A549 (cell line): Measurements from ENCODE around the gene CBFB. TPM values are rescaled to one million over a fixed set of nuclear protein-coding genes. Genes with fewer than 3 reads are reported as not detected.

Experiments used
- ATAC-seq, 2 experiments: fragments of 200-7000 bp in 1 of 2; fragments of >200 bp in 1 of 2; cut with Nextera tagmentation in 1 of 2; cut with Tn5 transposase in 1 of 2; 3 replicates each; pipeline versions ENCODE4 v1.8.0 to v1.9.1; 2018 to 2020; ENCODE audit warnings: mild to moderate bottlenecking in 1 of 2, moderate library complexity in 1 of 2
- CTCF ChIA-PET: fragments of 300-600 bp; sonication (Branson Sonifier 250); formaldehyde crosslinking; extraction: SDS; loops from one replicate; lab custom pipeline; 2021; ENCODE audit warnings: antibody characterized with exemption, inconsistent platforms; lab: Yijun Ruan, JAX
- POLR2A ChIA-PET: fragments of 350-600 bp; formaldehyde crosslinking; extraction: SDS; loops from one replicate; lab custom pipeline; 2021; ENCODE audit warnings: antibody characterized with exemption, inconsistent platforms; lab: Yijun Ruan, JAX
- DNase-seq, 2 experiments: peaks; one replicate each; pipeline versions ENCODE4 v3.0.0 to v3.0.0-alpha.2; 2011 to 2016; ENCODE audit warnings: low read depth in 1 of 2, low spot score in 1 of 2
- FAIRE-seq: peaks from 2 replicates; lab custom pipeline; 2011; peaks lifted over from hg19 to GRCh38; lab: Jason Lieb, UNC
- H3K27ac ChIP-seq, 2 experiments: fragments of >200 bp; sonication (Bioruptor Twin); formaldehyde crosslinking; 3 replicates each; pipeline ENCODE4 v1.5.1; 2016 to 2017
- H3K4me1 ChIP-seq: fragments of >200 bp; sonication (Bioruptor Twin); formaldehyde crosslinking; 3 replicates; pipeline ENCODE4 v1.6.1; 2016
- H3K4me2 ChIP-seq: fragments of >200 bp; sonication (Bioruptor Twin); formaldehyde crosslinking; 3 replicates; pipeline ENCODE4 v1.6.1; 2016
- H3K4me3 ChIP-seq: fragments of >200 bp; sonication (Bioruptor Twin); formaldehyde crosslinking; 3 replicates; pipeline ENCODE4 v1.5.1; 2016
- H3K9me3 ChIP-seq: fragments of >200 bp; sonication (Bioruptor Twin); formaldehyde crosslinking; 3 replicates; pipeline ENCODE4 v1.6.1; 2016
- ATOH8 ChIP-seq: fragments of 250-450 bp; sonication (Bioruptor Pico); IDR thresholded peaks from 2 replicates; pipeline ENCODE4 v1.5.0; 2020; ENCODE audit warnings: low read depth, mild to moderate bottlenecking, moderate library complexity
- BHLHE40 ChIP-seq: IDR thresholded peaks from 2 replicates; pipeline ENCODE4 v1.6.1; 2012; ENCODE audit warnings: low read depth, low read length, inconsistent platforms
- EHMT2 ChIP-seq: fragments of 200-600 bp; sonication (generic); IDR thresholded peaks from 2 replicates; pipeline ENCODE4 v1.6.1; 2016; ENCODE audit warnings: antibody characterized with exemption, low read depth, mild to moderate bottlenecking, moderate library complexity
- FOSL2 ChIP-seq, 2 experiments: fragments of 450-650 bp in 1 of 2; fragments of >200 bp in 1 of 2; sonication (Bioruptor Twin) in 1 of 2; formaldehyde crosslinking; IDR thresholded peaks; 2 replicates each; pipeline versions ENCODE4 v1.5.0 to v1.6.1; 2016 to 2020; ENCODE audit warnings: mild to moderate bottlenecking in 1 of 2, moderate library complexity in 1 of 2
- GATA3 ChIP-seq: IDR thresholded peaks from 2 replicates; pipeline ENCODE4 v1.6.1; 2012; ENCODE audit warnings: borderline replicate concordance
- HES2 ChIP-seq: fragments of >200 bp; sonication (Bioruptor Twin); formaldehyde crosslinking; IDR thresholded peaks from 2 replicates; pipeline ENCODE4 v1.6.1; 2016
- HOXB13 ChIP-seq: fragments of 250-450 bp; sonication (Bioruptor Pico); IDR thresholded peaks from 2 replicates; pipeline ENCODE4 v1.5.0; 2020; ENCODE audit warnings: low read depth, mild to moderate bottlenecking, moderate library complexity
- KDM1A ChIP-seq: fragments of 200-600 bp; sonication (generic); IDR thresholded peaks from 2 replicates; pipeline ENCODE4 v1.6.1; 2016; ENCODE audit warnings: low read depth, mild to moderate bottlenecking
- MAFK ChIP-seq: fragments of 450-650 bp; IDR thresholded peaks from 2 replicates; pipeline ENCODE4 v1.6.1; 2014; ENCODE audit not compliant: partially characterized antibody
- MAX ChIP-seq: IDR thresholded peaks from 2 replicates; pipeline ENCODE4 v1.6.1; 2012
- PHF8 ChIP-seq: fragments of 200-600 bp; sonication (generic); IDR thresholded peaks from 2 replicates; pipeline ENCODE4 v1.6.1; 2016; ENCODE audit warnings: low read depth, mild to moderate bottlenecking, antibody characterized with exemption, moderate library complexity, borderline replicate concordance
- POLR2A ChIP-seq: IDR thresholded peaks from 2 replicates; pipeline ENCODE4 v1.6.1; 2012; ENCODE audit warnings: mild to moderate bottlenecking, low read length
- POLR2AphosphoS2 ChIP-seq: conservative IDR thresholded peaks from 2 replicates; pipeline ENCODE4 v1.6.1; 2012; ENCODE audit warnings: low read length, improper control_type of control experiment, inconsistent platforms
- REST ChIP-seq: fragments of 200-600 bp; sonication (generic); IDR thresholded peaks from 2 replicates; pipeline ENCODE4 v1.6.1; 2016; ENCODE audit warnings: antibody characterized with exemption, mild to moderate bottlenecking, moderate library complexity
- RFX5 ChIP-seq: fragments of 450-650 bp; IDR thresholded peaks from 2 replicates; pipeline ENCODE4 v1.7.1; 2014; ENCODE audit warnings: antibody characterized with exemption, mild to moderate bottlenecking, moderate library complexity
- SREBF2 ChIP-seq: fragments of 450-650 bp; IDR thresholded peaks from 2 replicates; pipeline ENCODE4 v1.6.1; 2014; ENCODE audit warnings: mild to moderate bottlenecking, moderate library complexity
- TFCP2L1 ChIP-seq: fragments of 250-450 bp; sonication (Bioruptor Pico); IDR thresholded peaks from 2 replicates; pipeline ENCODE4 v1.5.0; 2021; ENCODE audit warnings: mild to moderate bottlenecking
- WGBS: methylation state at CpG from one replicate; pipeline ENCODE4 v1.1.6; 2017; ENCODE audit errors: missing lambda C conversion rate; 5-methylcytosine and 5-hydroxymethylcytosine counted together
- polyA plus RNA-seq, 4 experiments: library from polyadenylated mRNA; depleted of rRNA in 3 of 4; stranded (reverse); fragments of >200 nt; fragmentation: RNase III in 1 of 4; extraction: RNeasy Plus Mini Kit Qiagen cat#74134 plus additional on column Dnase treatment in 1 of 4; gene quantifications; 2 replicates in 3 of 4; 3 replicates in 1 of 4; pipeline ENCODE4 v1.2.3, GENCODE V29; 2011 to 2017
- TF ChIP-seq, protein P1 (sequence below): fragments of 150-350 bp; IDR thresholded peaks from 2 replicates; pipeline ENCODE4 v1.6.1; 2014; ENCODE audit warnings: low read depth, mild to moderate bottlenecking, low read length
- TF ChIP-seq, protein P2 (sequence below): IDR thresholded peaks from 2 replicates; pipeline ENCODE4 v1.6.1; 2012; ENCODE audit warnings: low read depth, borderline replicate concordance

Gene CBFB
- polyA plus RNA-seq, 2 of the 4 experiments (the other 2 are of a cell fraction) = 27.7 to 61.3 TPM

DNA sequence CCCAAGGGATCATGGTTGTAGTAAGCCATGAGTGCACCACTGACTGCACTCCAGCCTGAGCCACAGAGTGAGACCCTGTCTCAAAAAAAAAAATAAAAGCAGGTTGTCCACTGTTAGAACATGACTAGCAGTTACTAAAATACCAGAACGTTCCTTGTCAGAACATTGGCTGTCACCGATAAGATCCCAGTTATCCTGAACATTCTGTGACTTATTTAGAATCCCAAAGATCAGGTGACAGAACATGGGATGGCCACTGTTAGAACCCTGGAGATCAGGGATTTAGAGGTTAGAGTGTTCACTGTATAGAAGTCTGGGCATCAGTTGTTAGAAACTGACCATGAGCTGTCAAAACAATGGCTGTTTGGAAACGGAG is 32.0 kb upstream of the CBFB start (continued):
- TF ChIP-seq REST (no peak), RFX5 (no peak), HES2 (no peak)

- Histone ChIP-seq H3K9me3 (no peaks in the 10 kb centered on the region), H3K4me3 (peak overlapping the region; percentile 66), H3K27ac (peak overlapping the region; percentile 79 to 82; a peak in 5 of 6 replicates), H3K4me1 (peaks cover 24% of the 10 kb centered on the region), H3K4me2 (peak overlapping the region; percentile 98)
- 40% methylated on average over 41 of the region's 89 CpGs for WGBS
- DNase-seq = peak in 1 of 2 experiments; percentile 58
- ChIA-PET POLR2A (no interaction called here), CTCF (interaction anchor here (1.0 to 5.9 kb wide), 4 partner anchors 17 to 178 kb away, joined by 4 to 25 read pairs (median 5); no protein-coding TSS in a partner anchor)
- TF ChIP-seq POLR2AphosphoS2 (no peak), HES2 (no peak), POLR2A (peak; percentile 32), MAFK (no peak), FOSL2 (IDR thresholded peaks at IDR 0.05) (no peak), FOSL2 (CRISPR knock-in tag; IDR thresholded peaks at IDR 0.05) (no peak), EHMT2 (no peak), ATOH8 (CRISPR knock-in tag) (0 out of 2 replicates have a peak, but pooled peaks have one; percentile 10), SREBF2 (no peak), BHLHE40 (no peak), GATA3 (no peak), HOXB13 (CRISPR knock-in tag) (0 out of 2 replicates have a peak, but pooled peaks have one; percentile 40), KDM1A (no peak), PHF8 (no peak), TFCP2L1 (CRISPR knock-in tag) (no peak), REST (no peak), MAX (peak; percentile 79)
- TF ChIP-seq, protein P1, sequence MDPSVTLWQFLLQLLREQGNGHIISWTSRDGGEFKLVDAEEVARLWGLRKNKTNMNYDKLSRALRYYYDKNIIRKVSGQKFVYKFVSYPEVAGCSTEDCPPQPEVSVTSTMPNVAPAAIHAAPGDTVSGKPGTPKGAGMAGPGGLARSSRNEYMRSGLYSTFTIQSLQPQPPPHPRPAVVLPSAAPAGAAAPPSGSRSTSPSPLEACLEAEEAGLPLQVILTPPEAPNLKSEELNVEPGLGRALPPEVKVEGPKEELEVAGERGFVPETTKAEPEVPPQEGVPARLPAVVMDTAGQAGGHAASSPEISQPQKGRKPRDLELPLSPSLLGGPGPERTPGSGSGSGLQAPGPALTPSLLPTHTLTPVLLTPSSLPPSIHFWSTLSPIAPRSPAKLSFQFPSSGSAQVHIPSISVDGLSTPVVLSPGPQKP = no peak
- TF ChIP-seq, protein P2, sequence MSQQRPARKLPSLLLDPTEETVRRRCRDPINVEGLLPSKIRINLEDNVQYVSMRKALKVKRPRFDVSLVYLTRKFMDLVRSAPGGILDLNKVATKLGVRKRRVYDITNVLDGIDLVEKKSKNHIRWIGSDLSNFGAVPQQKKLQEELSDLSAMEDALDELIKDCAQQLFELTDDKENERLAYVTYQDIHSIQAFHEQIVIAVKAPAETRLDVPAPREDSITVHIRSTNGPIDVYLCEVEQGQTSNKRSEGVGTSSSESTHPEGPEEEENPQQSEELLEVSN = peak; percentile 91
- no peak for FAIRE-seq
- peak; percentile 66 to 81 for ATAC-seq
These were observed 28.3 kb upstream of the CBFB start for GRCh38 chr16:67000384-67001351.
